ENCODE data around the gene AGPAT1. TPM values are rescaled to one million over a fixed set of nuclear protein-coding genes. Genes with fewer than 3 reads are reported as not detected.

Gene AGPAT1
- total and polyA plus RNA-seq, 2 of the 13 experiments (the other 11 are each of a cell fraction or from before 2014, with no cell fraction given) = 51.3 to 139 TPM

DNA sequence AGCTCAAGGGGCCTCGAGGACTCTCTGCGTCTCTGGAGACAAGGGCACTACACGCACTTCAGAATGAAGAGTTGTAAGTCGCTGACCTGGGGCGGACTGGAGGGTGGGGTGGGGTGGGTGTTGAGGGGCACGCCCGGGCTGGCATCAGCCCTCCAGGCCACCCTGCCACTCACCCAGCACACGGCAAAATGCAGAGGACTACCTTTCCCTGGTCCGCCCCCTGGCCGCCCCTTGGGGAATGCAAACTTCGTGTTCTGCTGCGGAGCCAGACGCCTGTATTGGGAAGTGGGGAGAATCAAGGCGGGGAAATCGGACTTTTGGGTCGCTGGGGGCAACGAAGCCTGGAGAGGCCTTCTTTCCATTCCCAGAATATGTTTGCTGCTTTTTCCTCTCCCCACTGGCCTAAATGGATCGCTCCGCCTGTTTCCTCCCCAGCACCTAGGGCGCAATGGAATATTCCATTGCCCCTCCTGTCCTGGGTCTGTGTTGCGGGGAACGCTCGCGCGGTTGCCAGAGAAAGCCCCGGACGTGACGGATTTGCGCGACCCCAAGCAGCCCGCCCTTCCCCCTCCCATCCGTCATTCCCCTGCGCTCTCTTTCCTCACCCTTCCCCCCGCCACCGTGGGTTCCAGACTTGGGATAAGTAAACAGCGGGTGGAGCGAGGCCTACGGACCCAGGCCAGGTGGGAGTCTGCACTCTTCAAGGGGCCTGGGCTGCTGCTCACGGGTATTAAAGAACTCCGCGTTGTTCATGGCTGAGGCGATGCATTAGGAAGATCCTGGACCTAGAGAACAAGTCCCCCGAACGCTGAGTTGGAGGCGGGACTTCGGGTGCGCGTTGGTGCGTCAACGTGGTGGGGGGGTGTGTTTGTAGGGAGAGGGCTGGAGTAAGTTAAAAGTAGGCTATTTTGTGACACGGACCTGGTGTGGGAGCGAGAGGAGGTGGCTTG, 22.0 kb downstream of the AGPAT1 start, which contains the start of gene PPT2 (continued):
- TF ChIP-seq, protein P1, sequence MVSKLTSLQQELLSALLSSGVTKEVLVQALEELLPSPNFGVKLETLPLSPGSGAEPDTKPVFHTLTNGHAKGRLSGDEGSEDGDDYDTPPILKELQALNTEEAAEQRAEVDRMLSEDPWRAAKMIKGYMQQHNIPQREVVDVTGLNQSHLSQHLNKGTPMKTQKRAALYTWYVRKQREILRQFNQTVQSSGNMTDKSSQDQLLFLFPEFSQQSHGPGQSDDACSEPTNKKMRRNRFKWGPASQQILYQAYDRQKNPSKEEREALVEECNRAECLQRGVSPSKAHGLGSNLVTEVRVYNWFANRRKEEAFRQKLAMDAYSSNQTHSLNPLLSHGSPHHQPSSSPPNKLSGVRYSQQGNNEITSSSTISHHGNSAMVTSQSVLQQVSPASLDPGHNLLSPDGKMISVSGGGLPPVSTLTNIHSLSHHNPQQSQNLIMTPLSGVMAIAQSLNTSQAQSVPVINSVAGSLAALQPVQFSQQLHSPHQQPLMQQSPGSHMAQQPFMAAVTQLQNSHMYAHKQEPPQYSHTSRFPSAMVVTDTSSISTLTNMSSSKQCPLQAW (CRISPR knock-in tag; IDR thresholded peaks at IDR 0.05) = peak; percentile 59
- TF ChIP-seq NR2F6 (IDR thresholded peaks at IDR 0.05) (peak; percentile 40; the same call in 1 of the 2 replicates), NR2F6 (CRISPR knock-in tag; IDR thresholded peaks at IDR 0.05) (peak; percentile 47; the same call in 1 of the 2 replicates), ZNF816 (CRISPR knock-in tag; IDR thresholded peaks at IDR 0.05; ENCODE audit: borderline replicate concordance) (peak; percentile 86; the same call in 1 of the 2 replicates), IKZF5 (CRISPR knock-in tag; IDR thresholded peaks at IDR 0.05) (peak; percentile 60; the same call in 1 of the 2 replicates), ZNF17 (CRISPR knock-in tag; IDR thresholded peaks at IDR 0.05) (no peak), KLF12 (CRISPR knock-in tag; IDR thresholded peaks at IDR 0.05; ENCODE audit: borderline replicate concordance) (peak; percentile 68; the same call in 1 of the 2 replicates), ZKSCAN1 (IDR thresholded peaks at IDR 0.05; ENCODE audit: low read length) (no peak), ZNF33B (CRISPR knock-in tag; IDR thresholded peaks at IDR 0.05) (peak; percentile 81; the same call in 1 of the 2 replicates)
- TF ChIP-seq, protein P2, sequence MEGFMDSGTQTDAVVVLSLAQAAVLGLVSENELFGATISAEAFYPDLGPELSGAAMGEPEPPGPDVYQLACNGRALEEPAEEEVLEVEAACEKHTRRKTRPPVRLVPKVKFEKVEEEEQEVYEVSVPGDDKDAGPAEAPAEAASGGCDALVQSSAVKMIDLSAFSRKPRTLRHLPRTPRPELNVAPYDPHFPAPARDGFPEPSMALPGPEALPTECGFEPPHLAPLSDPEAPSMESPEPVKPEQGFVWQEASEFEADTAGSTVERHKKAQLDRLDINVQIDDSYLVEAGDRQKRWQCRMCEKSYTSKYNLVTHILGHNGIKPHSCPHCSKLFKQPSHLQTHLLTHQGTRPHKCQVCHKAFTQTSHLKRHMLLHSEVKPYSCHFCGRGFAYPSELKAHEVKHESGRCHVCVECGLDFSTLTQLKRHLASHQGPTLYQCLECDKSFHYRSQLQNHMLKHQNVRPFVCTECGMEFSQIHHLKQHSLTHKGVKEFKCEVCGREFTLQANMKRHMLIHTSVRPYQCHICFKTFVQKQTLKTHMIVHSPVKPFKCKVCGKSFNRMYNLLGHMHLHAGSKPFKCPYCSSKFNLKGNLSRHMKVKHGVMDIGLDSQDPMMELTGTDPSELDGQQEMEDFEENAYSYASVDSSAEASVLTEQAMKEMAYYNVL (CRISPR knock-in tag; IDR thresholded peaks at IDR 0.05; ENCODE audit: borderline replicate concordance) = peak; percentile 83
